Type B pancreatic cell (in vitro differentiated cells): Measurements from ENCODE around the gene SHROOM3. TPM values are rescaled to one million over a fixed set of nuclear protein-coding genes. Genes with fewer than 3 reads are reported as not detected.
"Not testable (repeated sequence)": the region's sequence is repeated elsewhere in the genome, so short reads cannot be mapped to it uniquely, and the experiment has no call there.

Experiments
- DNase-seq: peaks from one replicate; pipeline ENCODE4 v3.0.0; 2021; ENCODE audit warnings: mixed read lengths; ENCODE audit not compliant: unreplicated experiment; ENCODE audit errors: extremely low spot score
- H3K27ac Mint-ChIP-seq: 2 replicates; pipeline ENCODE4 v1.8.0; 2021; ENCODE audit warnings: mild to moderate bottlenecking, mixed read lengths
- H3K27me3 Mint-ChIP-seq: 2 replicates; pipeline ENCODE4 v1.8.0; 2021; ENCODE audit warnings: mixed read lengths
- H3K36me3 Mint-ChIP-seq: 2 replicates; pipeline ENCODE4 v1.8.0; 2021; ENCODE audit warnings: mixed read lengths
- H3K4me1 Mint-ChIP-seq: one replicate; pipeline ENCODE4 v1.8.0; 2021; ENCODE audit warnings: mixed read lengths; ENCODE audit not compliant: unreplicated experiment
- H3K4me3 Mint-ChIP-seq: 2 replicates; pipeline ENCODE4 v1.8.0; 2021; ENCODE audit warnings: mild to moderate bottlenecking, mixed read lengths
- H3K9me3 Mint-ChIP-seq: 2 replicates; pipeline ENCODE4 v1.8.0; 2021; ENCODE audit warnings: mixed read lengths
- total RNA-seq: library from RNA; stranded (reverse); gene quantifications from 2 replicates; pipeline ENCODE4 v1.2.1, GENCODE V29; 2021; ENCODE audit warnings: low replicate concordance
- TF ChIP-seq, protein P1 (sequence below): fragments of 200-600 bp; sonication (generic); conservative IDR thresholded peaks from 2 replicates; pipeline ENCODE4 v1.5.0; 2021; ENCODE audit warnings: antibody characterized with exemption, mild to moderate bottlenecking

SHROOM3 gene
- total RNA-seq, 1 donor from 2014 or later, result 38.6 TPM

GRCh38 chr4:76406081-76406480 lies 28.9 kb upstream of the SHROOM3 start:
- Mint-ChIP-seq H3K4me3 (no peak overlapping the region), H3K27ac (no peak overlapping the region), H3K4me1 (no peaks in the 10 kb centered on the region), H3K9me3 (no peaks in the 10 kb centered on the region), H3K27me3 (peaks cover 14% of the 10 kb centered on the region), H3K36me3 (no peaks in the 10 kb centered on the region)
- TF ChIP-seq, protein P1, sequence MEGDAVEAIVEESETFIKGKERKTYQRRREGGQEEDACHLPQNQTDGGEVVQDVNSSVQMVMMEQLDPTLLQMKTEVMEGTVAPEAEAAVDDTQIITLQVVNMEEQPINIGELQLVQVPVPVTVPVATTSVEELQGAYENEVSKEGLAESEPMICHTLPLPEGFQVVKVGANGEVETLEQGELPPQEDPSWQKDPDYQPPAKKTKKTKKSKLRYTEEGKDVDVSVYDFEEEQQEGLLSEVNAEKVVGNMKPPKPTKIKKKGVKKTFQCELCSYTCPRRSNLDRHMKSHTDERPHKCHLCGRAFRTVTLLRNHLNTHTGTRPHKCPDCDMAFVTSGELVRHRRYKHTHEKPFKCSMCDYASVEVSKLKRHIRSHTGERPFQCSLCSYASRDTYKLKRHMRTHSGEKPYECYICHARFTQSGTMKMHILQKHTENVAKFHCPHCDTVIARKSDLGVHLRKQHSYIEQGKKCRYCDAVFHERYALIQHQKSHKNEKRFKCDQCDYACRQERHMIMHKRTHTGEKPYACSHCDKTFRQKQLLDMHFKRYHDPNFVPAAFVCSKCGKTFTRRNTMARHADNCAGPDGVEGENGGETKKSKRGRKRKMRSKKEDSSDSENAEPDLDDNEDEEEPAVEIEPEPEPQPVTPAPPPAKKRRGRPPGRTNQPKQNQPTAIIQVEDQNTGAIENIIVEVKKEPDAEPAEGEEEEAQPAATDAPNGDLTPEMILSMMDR, result no peak
- DNase-seq, result no peak

DNA sequence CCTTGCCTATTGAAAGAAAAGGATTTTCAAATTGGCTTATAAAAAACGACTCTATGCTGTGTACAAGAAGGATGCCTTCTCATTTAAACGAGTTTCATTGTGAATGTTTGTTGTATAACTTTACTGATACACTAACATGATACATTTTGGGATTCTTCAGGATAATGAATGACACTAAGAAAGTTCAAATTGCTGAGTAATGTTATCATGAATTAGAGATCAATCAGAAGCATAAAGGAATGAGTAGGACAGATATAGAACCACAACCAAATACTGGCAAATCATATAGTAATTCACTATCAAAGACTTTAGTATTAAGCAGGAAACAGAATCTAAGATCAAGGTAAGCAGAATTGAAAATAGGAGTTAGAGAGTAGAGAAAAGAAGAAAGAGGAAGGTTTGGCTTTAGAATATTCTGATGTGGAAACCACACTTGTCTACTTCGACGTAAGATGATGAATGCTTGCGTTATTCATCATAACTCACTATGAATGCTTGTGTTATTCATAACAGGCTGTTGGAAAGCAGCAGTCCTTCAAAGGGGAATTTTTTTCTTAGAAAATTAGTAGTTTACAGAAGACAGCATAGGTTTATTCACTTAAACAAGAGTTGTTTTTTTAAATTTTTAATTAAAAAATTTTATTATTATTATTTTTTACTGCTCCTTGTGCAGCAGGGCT lies 27.4 kb upstream of the SHROOM3 start:
- TF ChIP-seq, protein P1, result no peak
- no peaks in the 10 kb centered on the region for H3K36me3 Mint-ChIP-seq
- no peak overlapping the region for H3K4me3 Mint-ChIP-seq
- peaks cover 5% of the 10 kb centered on the region for H3K27me3 Mint-ChIP-seq
- no peaks in the 10 kb centered on the region for H3K4me1 Mint-ChIP-seq
- H3K27ac Mint-ChIP-seq, result no peak overlapping the region
- no peaks in the 10 kb centered on the region for H3K9me3 Mint-ChIP-seq
- DNase-seq, result no peak

DNA sequence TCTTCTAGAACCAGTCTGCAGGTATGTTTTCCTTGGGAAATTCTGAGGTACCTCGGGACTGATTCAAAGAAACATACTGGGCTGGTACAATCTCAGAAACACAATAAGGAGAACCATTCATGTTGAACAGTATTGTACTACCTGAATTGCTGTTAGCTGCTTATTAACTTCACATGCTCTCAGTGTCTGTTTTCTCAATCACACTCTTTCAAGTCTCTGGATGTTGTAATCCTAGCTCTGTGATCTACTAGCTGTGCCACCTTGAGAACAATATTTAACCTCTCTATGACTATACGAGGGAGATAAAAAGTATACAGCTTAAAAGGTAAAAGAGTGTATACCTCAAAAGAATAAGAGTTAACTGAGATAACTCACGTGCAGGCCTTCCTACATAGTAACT lies 24.4 kb upstream of the SHROOM3 start:
- Mint-ChIP-seq H3K4me1 (no peaks in the 10 kb centered on the region), H3K27me3 (peaks cover 5% of the 10 kb centered on the region), H3K36me3 (no peaks in the 10 kb centered on the region), H3K9me3 (no peaks in the 10 kb centered on the region), H3K27ac (no peak overlapping the region), H3K4me3 (no peak overlapping the region)
- TF ChIP-seq, protein P1, result no peak
- no peak for DNase-seq

- Mint-ChIP-seq H3K27ac (no peak overlapping the region), H3K4me1 (no peaks in the 10 kb centered on the region), H3K4me3 (no peak overlapping the region), H3K9me3 (peaks cover 6% of the 10 kb centered on the region), H3K36me3 (no peaks in the 10 kb centered on the region), H3K27me3 (no peaks in the 10 kb centered on the region)
- DNase-seq, result no peak
- TF ChIP-seq, protein P1, result no peak
These were observed 14.8 kb upstream of the SHROOM3 start for GRCh38 chr4:76420188-76420761.

DNA sequence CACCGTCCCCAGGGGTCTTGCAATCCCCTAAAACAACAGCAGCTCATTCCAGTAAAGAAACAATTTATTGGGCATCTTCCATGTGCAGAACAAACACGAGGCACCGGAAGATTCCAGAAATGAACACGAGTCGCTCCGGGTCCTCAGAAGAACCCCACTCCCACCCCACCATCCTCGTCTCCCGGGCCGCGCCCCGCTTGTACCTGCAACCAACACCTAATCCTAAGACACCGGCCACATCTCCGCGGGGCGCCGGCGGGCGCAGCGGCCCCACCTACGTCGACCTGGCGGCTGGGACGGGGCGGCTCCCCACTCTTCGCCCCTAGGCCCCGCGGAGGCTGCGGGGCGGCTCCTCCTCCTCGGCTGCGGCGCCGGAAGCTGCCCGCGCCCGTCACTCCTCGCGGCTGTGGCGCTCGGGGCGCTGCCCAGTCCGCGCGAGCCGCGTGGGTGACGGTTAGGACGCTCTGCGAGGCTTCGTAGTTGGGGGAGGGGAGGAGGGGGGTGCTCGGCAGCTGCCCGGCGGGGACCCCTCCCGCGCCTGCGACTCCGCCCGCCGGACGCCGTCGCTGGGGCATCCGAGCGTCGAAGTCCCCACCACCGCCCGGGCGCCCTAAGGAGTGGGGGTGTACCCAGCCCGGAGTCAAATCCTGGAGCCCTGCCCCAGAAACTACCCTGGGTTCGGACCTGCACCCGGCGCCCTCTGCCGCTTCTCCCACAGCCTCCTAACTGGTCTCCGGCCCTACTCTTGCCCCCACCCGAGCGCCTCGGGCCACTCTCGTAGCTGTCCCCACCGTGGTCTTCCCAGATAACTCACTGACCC lies 14.1 kb upstream of the SHROOM3 start, which contains the start of gene CCDC158:
Gene CCDC158, minus strand, starts transcription at position 380 of the 820 bp plus-strand sequence. CDS start 17,934 bp downstream, outside the sequence.
- Mint-ChIP-seq H3K27ac (no peak within 1 kb of the TSS), H3K9me3 (peaks cover 6% of the 10 kb centered on the region), H3K4me3 (no peak within 1 kb of the TSS), H3K27me3 (no peaks in the 10 kb centered on the region), H3K36me3 (no peaks in the 10 kb centered on the region), H3K4me1 (no peaks in the 10 kb centered on the region)
- TF ChIP-seq, protein P1, result no peak
- DNase-seq, result no peak

- not testable (repeated sequence) for H3K36me3 Mint-ChIP-seq, H3K9me3 Mint-ChIP-seq, DNase-seq, H3K27ac Mint-ChIP-seq, H3K27me3 Mint-ChIP-seq, H3K4me1 Mint-ChIP-seq, H3K4me3 Mint-ChIP-seq
These were observed 11.9 kb upstream of the SHROOM3 start for GRCh38 chr4:76423159-76423558.
